ENCODE results near the gene MFN2.

The MFN2 gene

DNA sequence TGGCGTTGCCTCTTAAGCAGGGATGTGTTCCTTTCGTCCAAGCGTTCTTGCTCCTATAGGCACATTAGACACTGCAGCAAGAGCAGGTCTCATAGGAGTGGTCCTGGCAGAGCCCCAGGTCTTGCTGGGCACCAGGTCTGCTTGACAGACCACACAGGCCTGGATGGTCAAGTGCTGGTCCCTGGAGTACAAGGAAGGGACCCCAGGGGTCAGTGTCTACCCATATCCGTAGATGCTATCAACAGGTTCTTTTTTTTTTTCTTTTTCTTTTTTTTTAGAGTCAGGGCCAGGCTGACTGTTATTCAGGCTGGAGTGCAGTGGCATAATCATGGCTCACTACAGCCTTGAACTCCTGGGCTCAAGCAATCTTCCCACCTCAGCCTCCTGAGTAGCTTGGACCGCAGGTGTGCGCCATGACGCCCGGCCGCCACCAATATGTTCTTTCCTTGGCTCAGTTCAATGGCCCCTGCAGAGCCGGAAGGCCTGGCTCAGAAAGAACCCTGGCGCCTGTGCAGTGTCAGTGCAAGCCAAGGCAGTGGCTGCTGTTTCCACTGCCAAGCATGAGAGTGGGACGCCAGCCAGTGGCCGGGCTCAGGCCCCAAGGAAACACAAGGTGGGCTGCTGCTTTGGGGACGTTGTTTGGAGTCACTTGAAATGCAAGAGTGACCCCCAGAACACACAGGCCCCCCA is 72.9 kb downstream of the MFN2 start:
- DNase-seq, result no peak

DNA sequence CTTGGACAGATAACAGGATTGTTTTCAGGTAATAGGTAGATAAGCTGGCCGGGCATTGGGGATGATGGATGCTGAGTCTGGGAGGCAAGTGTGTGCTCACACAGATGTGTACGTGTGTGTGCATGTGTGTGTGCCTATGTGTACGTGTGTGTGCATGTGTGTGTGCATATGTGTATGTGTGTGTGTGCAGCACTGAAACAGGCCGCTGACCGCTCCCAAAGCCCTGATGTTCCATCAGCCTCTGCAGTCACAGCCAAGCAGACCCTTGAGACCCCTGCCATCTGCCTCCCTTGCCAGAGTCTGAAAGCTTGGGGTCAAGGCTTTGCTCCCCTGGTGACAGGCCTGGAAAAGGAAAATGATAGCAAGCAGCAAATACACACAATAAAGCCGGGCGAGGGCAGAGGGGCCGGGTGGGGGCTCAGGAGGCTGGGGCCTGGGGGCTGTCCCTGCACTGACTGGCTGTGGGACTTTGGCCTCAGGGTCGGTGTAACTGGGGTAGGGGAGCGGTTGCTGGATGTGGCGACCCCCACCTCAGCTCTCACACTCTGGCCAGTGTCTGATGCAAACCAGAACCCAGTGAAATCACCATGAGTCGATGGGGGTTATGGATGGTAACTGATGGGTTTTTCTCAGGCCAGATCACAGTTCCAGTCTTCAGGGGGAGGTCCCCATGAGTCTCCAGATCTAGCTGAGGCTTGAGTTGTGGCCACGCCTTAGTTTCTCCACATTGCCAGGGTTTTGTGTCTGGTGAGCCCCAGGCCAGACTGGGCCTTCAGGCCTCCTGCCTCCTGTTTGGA is 73.7 kb downstream of the MFN2 start:
- DNase-seq, result no peak

DNA sequence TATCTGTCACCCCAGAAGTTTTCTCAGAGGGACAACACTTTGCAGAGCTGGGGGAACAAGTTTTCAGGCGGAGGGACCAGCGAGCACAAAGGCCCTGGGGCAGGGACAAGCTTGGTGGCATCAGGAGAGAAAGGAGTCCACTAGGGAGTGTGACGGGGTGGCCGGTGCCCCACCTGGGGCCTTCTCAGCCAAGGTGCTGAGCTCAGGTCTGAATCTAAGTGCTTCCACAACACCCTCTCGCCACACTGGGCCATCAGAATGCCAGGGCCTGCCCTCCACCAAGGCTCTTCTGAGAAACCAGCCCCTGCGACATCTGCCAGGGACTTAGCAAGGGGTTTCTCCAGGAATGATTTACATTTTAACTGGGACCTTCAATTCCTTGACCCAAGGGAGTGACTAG is 75.0 kb downstream of the MFN2 start:
- no peak for DNase-seq

DNA sequence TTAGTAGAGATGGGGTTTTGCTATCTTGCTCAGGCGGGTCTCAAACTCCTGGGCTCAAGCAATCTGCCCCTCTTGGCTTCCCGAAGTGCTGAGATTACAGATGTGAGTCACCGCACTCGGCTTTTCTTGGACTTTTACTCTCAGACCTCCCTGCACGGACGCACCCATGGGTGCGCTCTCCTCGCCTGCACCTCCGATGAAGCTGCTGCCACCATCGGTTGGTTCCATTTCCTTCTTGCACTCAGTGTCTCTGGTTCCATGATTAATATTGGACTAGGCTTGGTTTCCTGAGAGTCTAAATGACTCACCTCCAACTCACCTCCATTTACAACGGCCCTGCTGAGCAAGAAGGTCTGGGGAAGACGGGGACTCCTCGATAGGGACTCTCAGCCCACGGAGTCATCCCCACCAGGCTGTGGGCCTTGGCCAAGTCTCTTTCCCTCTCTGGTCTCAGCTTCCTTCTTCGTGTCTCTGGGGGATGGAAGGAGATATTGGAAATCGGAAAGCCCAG is 76.1 kb downstream of the MFN2 start:
- DNase-seq, result no peak

DNA sequence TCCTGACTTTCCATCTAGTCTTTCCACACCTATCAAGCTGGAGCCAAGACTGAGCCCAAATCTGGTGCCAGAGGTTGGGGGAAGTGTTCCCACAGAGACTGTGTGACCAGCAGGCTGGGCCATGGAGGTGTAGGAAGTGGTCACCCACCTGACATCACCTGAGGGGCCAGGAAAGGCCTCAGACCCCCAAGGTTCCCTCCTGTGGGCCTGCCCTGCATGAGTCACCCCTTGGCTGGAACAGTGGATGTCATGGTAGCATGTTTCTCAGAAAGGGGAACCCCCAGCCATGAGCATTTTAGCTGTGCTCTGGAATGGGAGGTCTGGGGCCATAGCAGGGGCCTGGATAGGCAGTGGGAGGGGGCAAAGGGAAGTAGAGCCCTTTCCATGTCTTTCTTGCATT is 77.1 kb downstream of the MFN2 start:
- no peak for DNase-seq

DNA sequence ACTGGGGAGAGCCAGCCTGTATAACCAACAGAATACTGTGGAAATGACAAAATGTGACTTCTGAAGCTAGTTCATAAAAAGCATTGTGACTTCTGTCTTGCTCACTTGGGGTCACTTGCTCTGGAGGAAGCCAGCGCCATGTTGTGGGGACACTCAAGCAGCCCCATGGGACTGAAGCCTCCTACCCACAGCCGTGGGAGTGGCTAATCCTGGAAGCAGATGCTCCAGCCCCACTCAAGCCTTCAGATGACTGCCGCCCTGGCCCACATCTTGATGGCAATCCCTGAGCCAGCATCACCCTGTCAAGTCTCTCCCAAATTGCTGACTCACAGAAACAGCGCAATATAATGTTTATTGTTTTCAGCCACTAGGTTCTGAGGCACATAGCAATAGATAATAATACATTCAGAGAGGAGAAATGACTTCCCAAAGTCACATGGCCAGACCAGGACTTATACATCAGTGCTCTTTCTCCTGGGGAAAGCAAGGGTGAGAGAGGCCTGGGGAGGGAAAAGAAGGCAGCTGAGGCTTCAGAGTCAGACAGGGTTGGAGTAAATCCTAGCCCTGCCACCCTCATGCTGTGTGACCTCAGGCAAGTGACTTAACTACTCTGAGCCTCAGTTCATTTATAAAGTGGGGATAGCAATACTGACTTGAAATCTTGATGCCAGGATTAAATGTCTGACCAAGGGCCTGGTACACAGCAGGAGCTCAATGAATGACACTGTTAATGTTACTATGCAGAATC is 77.9 kb downstream of the MFN2 start:
- no peak for DNase-seq

DNA sequence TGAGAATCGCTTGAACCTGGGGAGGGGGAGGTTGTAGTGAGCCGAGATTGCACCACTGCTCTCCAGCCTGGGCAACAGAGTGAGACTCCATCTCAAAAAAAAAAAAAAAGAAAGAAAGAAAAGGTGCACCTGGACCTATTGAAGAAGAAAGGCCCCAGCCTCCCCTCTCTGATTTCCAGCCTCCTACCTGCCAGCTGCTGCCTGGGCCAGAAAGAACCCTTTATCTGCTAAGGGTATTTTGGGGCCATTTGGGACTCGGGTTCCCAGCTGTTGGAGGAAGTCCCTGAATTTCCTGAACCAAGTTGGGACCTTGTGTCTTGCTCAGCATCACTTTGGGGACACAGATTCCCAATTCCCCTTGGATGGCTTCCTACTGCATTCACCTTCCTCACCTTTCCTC is 79.0 kb downstream of the MFN2 start:
- DNase-seq, result no peak

DNA sequence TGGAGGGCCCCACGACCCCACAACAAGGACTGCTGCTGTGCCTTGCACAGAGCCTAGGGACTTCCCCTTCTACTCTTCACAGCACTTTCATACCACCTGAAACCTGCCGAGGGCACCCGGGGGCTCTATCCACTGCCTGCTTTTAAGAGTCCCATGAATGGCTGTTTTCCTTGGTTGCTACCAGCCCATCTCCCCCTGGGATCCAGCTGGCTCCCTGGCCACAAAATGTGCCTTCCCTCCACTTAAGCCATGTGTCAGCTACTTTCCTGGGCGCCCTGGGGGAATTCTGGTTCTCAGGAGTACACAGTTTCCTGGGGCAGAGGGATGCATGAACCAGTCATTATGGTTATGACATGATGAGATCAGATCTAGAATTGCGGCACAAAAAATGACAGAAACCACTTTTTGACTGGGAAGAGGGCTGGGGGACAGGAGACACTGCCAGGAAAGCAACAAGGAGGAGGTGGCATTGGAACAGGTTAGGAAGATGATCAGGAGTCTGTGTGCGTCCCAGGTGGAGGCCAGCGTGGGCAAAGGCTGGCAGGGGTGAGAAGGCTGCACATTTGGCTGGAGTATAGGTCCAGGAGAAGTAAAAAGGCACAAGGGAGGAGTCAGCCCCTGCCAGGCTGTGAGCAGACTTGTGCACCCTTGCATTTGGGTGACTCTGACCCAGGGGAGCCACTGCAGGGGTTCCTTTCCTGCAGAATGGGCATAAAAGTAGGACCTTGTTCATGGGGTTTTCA is 79.6 kb downstream of the MFN2 start:
- DNase-seq, result no peak

DNA sequence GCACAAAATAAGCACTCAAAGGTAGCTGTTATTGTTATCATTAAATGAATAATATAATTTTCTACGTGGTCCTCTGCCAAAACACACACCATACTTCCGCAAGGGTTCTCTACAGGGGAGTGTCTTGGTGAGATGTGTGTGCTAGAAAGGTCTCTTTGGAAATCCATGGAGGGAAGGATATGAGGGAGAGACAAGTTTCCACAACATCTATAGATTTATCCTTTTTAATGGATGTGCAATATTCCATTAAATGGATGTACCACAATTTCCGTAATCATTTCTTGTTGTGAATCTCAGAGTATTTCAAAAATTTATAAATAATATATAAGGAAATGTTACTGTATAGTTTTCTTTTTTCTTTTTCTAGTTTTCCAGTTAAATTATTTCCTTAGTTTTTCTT is 80.3 kb downstream of the MFN2 start:
- DNase-seq, result no peak
